ENCODE data around the gene ETS2.

The ETS2 gene

GRCh38 chr21:38864964-38865363 is 59.2 kb downstream of the ETS2 start:
- no peak overlapping the region for H2AK5ac ChIP-seq (ENCODE audit: low read length)
- H3K4ac ChIP-seq (ENCODE audit: low read depth, low read length): no peak overlapping the region
- no peak overlapping the region for H3K56ac ChIP-seq (ENCODE audit: low read length)
- no peak overlapping the region for H2BK15ac ChIP-seq (replicated peaks; ENCODE audit: low read depth)
- H4K5ac ChIP-seq (ENCODE audit: low read length): no peak overlapping the region
- H3K27ac ChIP-seq (ENCODE audit: low read depth, low read length): no peak overlapping the region
- H3K36me3 ChIP-seq (ENCODE audit: control insufficient read depth, insufficient read depth, low read length): no peaks in the 10 kb centered on the region
- no peak overlapping the region for H3K9ac ChIP-seq (ENCODE audit: low read length)
- no peak overlapping the region for H3K4me3 ChIP-seq (ENCODE audit: low read length)
- no peaks in the 10 kb centered on the region for H3K79me2 ChIP-seq (ENCODE audit: control insufficient read depth, insufficient read depth, low read length)
- no peak overlapping the region for H3K4me2 ChIP-seq (ENCODE audit: low read length)
- no peak overlapping the region for H4K8ac ChIP-seq (ENCODE audit: low read depth, low read length)
- H3K79me1 ChIP-seq (ENCODE audit: low read length): no peaks in the 10 kb centered on the region
- no peaks in the 10 kb centered on the region for H3K4me1 ChIP-seq (ENCODE audit: control insufficient read depth, low read depth, low read length)
- no peaks in the 10 kb centered on the region for H3K27me3 ChIP-seq (ENCODE audit: insufficient read depth, low read length, poor library complexity)
- no peak overlapping the region for H2BK120ac ChIP-seq (ENCODE audit: low read depth, low read length)
- DNase-seq: no peak
- WGBS (ENCODE audit: extremely low coverage, insufficient coverage, low lambda C conversion rate): no CpG with 5 or more reads among the region's 3 CpGs
- no peak overlapping the region for H3K23ac ChIP-seq (ENCODE audit: low read length)
- no peak overlapping the region for H3K18ac ChIP-seq (ENCODE audit: low read length)
- no peak overlapping the region for H2BK5ac ChIP-seq (ENCODE audit: low read length)

GRCh38 chr21:38869196-38869595 is 63.5 kb downstream of the ETS2 start:
- Histone ChIP-seq H2BK120ac (ENCODE audit: low read depth, low read length) (no peak overlapping the region), H3K23ac (ENCODE audit: low read length) (no peak overlapping the region), H3K4ac (ENCODE audit: low read depth, low read length) (no peak overlapping the region), H3K27ac (ENCODE audit: low read depth, low read length) (no peak overlapping the region), H3K18ac (ENCODE audit: low read length) (no peak overlapping the region), H3K36me3 (ENCODE audit: control insufficient read depth, insufficient read depth, low read length) (no peaks in the 10 kb centered on the region), H3K9ac (ENCODE audit: low read length) (no peak overlapping the region), H3K79me2 (ENCODE audit: control insufficient read depth, insufficient read depth, low read length) (no peaks in the 10 kb centered on the region), H2BK5ac (ENCODE audit: low read length) (no peak overlapping the region), H3K27me3 (ENCODE audit: insufficient read depth, low read length, poor library complexity) (no peaks in the 10 kb centered on the region), H3K56ac (ENCODE audit: low read length) (no peak overlapping the region), H3K4me1 (ENCODE audit: control insufficient read depth, low read depth, low read length) (no peaks in the 10 kb centered on the region), H2AK5ac (ENCODE audit: low read length) (no peak overlapping the region), H3K79me1 (ENCODE audit: low read length) (no peaks in the 10 kb centered on the region), H2BK15ac (replicated peaks; ENCODE audit: low read depth) (no peak overlapping the region), H3K4me2 (ENCODE audit: low read length) (no peak overlapping the region), H4K5ac (ENCODE audit: low read length) (no peak overlapping the region), H4K8ac (ENCODE audit: low read depth, low read length) (no peak overlapping the region), H3K4me3 (ENCODE audit: low read length) (no peak overlapping the region)
- no peak for DNase-seq
- WGBS (ENCODE audit: extremely low coverage, insufficient coverage, low lambda C conversion rate): no CpG with 5 or more reads among the region's 3 CpGs

- no peak overlapping the region for H3K56ac ChIP-seq (ENCODE audit: low read length)
- no peaks in the 10 kb centered on the region for H3K27me3 ChIP-seq (ENCODE audit: insufficient read depth, low read length, poor library complexity)
- H3K4ac ChIP-seq (ENCODE audit: low read depth, low read length): no peak overlapping the region
- H3K79me1 ChIP-seq (ENCODE audit: low read length): no peaks in the 10 kb centered on the region
- no CpG with 5 or more reads among the region's 3 CpGs for WGBS (ENCODE audit: extremely low coverage, insufficient coverage, low lambda C conversion rate)
- H3K4me3 ChIP-seq (ENCODE audit: low read length): no peak overlapping the region
- H3K9ac ChIP-seq (ENCODE audit: low read length): no peak overlapping the region
- no peak overlapping the region for H2AK5ac ChIP-seq (ENCODE audit: low read length)
- H3K18ac ChIP-seq (ENCODE audit: low read length): no peak overlapping the region
- no peak overlapping the region for H4K5ac ChIP-seq (ENCODE audit: low read length)
- no peaks in the 10 kb centered on the region for H3K36me3 ChIP-seq (ENCODE audit: control insufficient read depth, insufficient read depth, low read length)
- no peak overlapping the region for H3K23ac ChIP-seq (ENCODE audit: low read length)
- H3K79me2 ChIP-seq (ENCODE audit: control insufficient read depth, insufficient read depth, low read length): no peaks in the 10 kb centered on the region
- H2BK5ac ChIP-seq (ENCODE audit: low read length): no peak overlapping the region
- H2BK120ac ChIP-seq (ENCODE audit: low read depth, low read length): no peak overlapping the region
- no peak overlapping the region for H2BK15ac ChIP-seq (replicated peaks; ENCODE audit: low read depth)
- no peak overlapping the region for H4K8ac ChIP-seq (ENCODE audit: low read depth, low read length)
- DNase-seq: peak; percentile 5
- no peak overlapping the region for H3K27ac ChIP-seq (ENCODE audit: low read depth, low read length)
- no peak overlapping the region for H3K4me2 ChIP-seq (ENCODE audit: low read length)
- no peaks in the 10 kb centered on the region for H3K4me1 ChIP-seq (ENCODE audit: control insufficient read depth, low read depth, low read length)
Observed at GRCh38 chr21:38869946-38870345, 64.2 kb downstream of the ETS2 start.

Data from mesendoderm (in vitro differentiated cells).